HTERT RPE-1 (cell line): ENCODE results near the gene SLC23A1.
"Not testable (repeated sequence)": the region's sequence is repeated elsewhere in the genome, so short reads cannot be mapped to it uniquely, and the experiment has no call there.

Source experiments
- in situ Hi-C: fragments of 300-500 bp; cut with MboI; formaldehyde crosslinking; loops from 4 replicates; pipeline ENCODE4 v1.14.3; 2020; ENCODE audit warnings: low sequenced_read_pairs

SLC23A1 gene

GRCh38 chr5:139374909-139375308 lies 8.2 kb downstream of the SLC23A1 start:
- in situ Hi-C loops, result no loop called here

GRCh38 chr5:139371482-139372435 lies 11.3 kb downstream of the SLC23A1 start:
- in situ Hi-C loops, result no loop called here

- in situ Hi-C loops, result no loop called here
Observed at GRCh38 chr5:139369181-139369580, 13.9 kb downstream of the SLC23A1 start.

- in situ Hi-C loops, result no loop called here
Observed at GRCh38 chr5:139368613-139369012, 14.5 kb downstream of the SLC23A1 start.

GRCh38 chr5:139364466-139364865 lies 18.6 kb downstream of the SLC23A1 start:
- in situ Hi-C loops, result no loop called here

GRCh38 chr5:139363937-139364336 lies 19.2 kb downstream of the SLC23A1 start:
- in situ Hi-C loops, result no loop called here

- in situ Hi-C loops, result no loop called here
Observed at GRCh38 chr5:139361835-139362429, 21.2 kb downstream of the SLC23A1 start.

- in situ Hi-C loops, result no loop called here
Observed at GRCh38 chr5:139360384-139360783, 22.7 kb downstream of the SLC23A1 start.

- in situ Hi-C loops, result no loop called here
Observed at GRCh38 chr5:139358064-139358463, 25.0 kb downstream of the SLC23A1 start.

- in situ Hi-C loops, result not testable (repeated sequence)
Observed at GRCh38 chr5:139355900-139356299, 27.2 kb downstream of the SLC23A1 start.

GRCh38 chr5:139354186-139354585 lies 28.9 kb downstream of the SLC23A1 start:
- in situ Hi-C loops, result no loop called here

GRCh38 chr5:139347863-139348262 lies 35.2 kb downstream of the SLC23A1 start:
- in situ Hi-C loops, result not testable (repeated sequence)

GRCh38 chr5:139345442-139345841 lies 37.7 kb downstream of the SLC23A1 start:
- in situ Hi-C loops, result not testable (repeated sequence)

- in situ Hi-C loops, result no loop called here
Observed at GRCh38 chr5:139344177-139344576, 38.9 kb downstream of the SLC23A1 start.

GRCh38 chr5:139343476-139343875 lies 39.6 kb downstream of the SLC23A1 start:
- in situ Hi-C loops, result no loop called here

- in situ Hi-C loops, result no loop called here
Observed at GRCh38 chr5:139342423-139342723, 40.7 kb downstream of the SLC23A1 start.

- in situ Hi-C loops, result no loop called here
Observed at GRCh38 chr5:139341689-139342422, 41.2 kb downstream of the SLC23A1 start, which contains the start of gene PAIP2. PAIP2 (plus strand) TSS chr5:139341854; CDS start chr5:139363785, 21,931 bp downstream.

- in situ Hi-C loops, result no loop called here
Observed at GRCh38 chr5:139341187-139341688, 41.9 kb downstream of the SLC23A1 start.

GRCh38 chr5:139340051-139340450 lies 43.0 kb downstream of the SLC23A1 start:
- in situ Hi-C loops, result no loop called here

- in situ Hi-C loops, result no loop called here
Observed at GRCh38 chr5:139335811-139336210, 47.3 kb downstream of the SLC23A1 start.
